Activated T-helper 1 cell treated with anti-CD3 and anti-CD28 coated beads, Interleukin-12 subunit alpha, Interleukin-12 subunit beta, Interleukin-2, Interleukin-4 antibody, amounts not matched to agents 30 ng/mL and 10 ng/mL and 1 ng/mL, durations not matched to agents 14 hours and 24 hours and 36 hours (primary cell): ENCODE measurements around the gene ENPP5. TPM values are rescaled to one million over a fixed set of nuclear protein-coding genes. Genes with fewer than 3 reads are reported as not detected.

Experiments used
- DNase-seq: peaks from one replicate; pipeline ENCODE4 v3.0.0; 2021; ENCODE audit warnings: low spot score
- H3K27ac Mint-ChIP-seq: one replicate; pipeline ENCODE4 v1.8.0; 2021; ENCODE audit warnings: mild to moderate bottlenecking, mixed read lengths
- H3K27me3 Mint-ChIP-seq: one replicate; pipeline ENCODE4 v1.8.0; 2022; ENCODE audit warnings: mild to moderate bottlenecking, moderate library complexity, mixed read lengths; ENCODE audit not compliant: insufficient read depth
- H3K36me3 Mint-ChIP-seq: one replicate; pipeline ENCODE4 v1.8.0; 2021; ENCODE audit warnings: low read depth, mixed read lengths
- H3K4me1 Mint-ChIP-seq: one replicate; pipeline ENCODE4 v1.8.0; 2021; ENCODE audit warnings: low read depth, mixed read lengths
- H3K4me3 Mint-ChIP-seq: one replicate; pipeline ENCODE4 v1.8.0; 2021; ENCODE audit warnings: mild to moderate bottlenecking, moderate library complexity, mixed read lengths
- H3K9me3 Mint-ChIP-seq: one replicate; pipeline ENCODE4 v1.8.0; 2021; ENCODE audit warnings: mixed read lengths
- intact Hi-C: fragments of 100-400 bp; cut with micrococcal nuclease; formaldehyde crosslinking; loops from one replicate; pipeline ENCODE4 v1.15.1; 2024
- total RNA-seq: library from RNA; stranded (reverse); gene quantifications from 2 replicates; pipeline ENCODE4 v1.2.3, GENCODE V29; 2022

Gene ENPP5
- total RNA-seq, 1 donor from 2014 or later: not detected

- Mint-ChIP-seq H3K27me3 (peaks cover 11% of the 10 kb centered on the region), H3K9me3 (no peaks in the 10 kb centered on the region), H3K27ac (no peak overlapping the region), H3K36me3 (no peaks in the 10 kb centered on the region), H3K4me1 (no peaks in the 10 kb centered on the region), H3K4me3 (no peak overlapping the region)
- intact Hi-C loops: no loop called here
- no peak for DNase-seq
These were observed 32.8 kb upstream of the ENPP5 start for GRCh38 chr6:46203391-46204177.

DNA sequence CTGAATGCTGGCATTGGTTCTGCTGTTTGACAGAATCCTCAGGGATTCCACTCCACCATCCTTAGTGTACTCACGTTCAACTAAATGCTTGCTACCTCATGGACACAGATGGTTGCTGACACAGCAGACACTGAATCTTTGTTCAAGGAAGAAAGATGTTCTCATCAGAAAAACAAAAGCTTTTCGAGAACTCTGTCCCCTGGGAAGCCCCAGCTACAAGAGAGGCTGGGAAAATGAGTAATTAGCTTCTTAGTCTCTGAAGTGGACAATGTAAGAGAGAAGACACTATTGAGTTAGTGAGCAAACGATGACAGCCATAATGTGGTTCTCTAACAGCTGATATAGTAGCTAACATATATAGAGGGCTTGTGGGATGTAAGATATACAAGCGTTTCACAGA lies 30.9 kb upstream of the ENPP5 start:
- Mint-ChIP-seq H3K9me3 (no peaks in the 10 kb centered on the region), H3K27me3 (peaks cover 6% of the 10 kb centered on the region), H3K4me3 (no peak overlapping the region)

GRCh38 chr6:46199387-46199786 lies 28.6 kb upstream of the ENPP5 start:
- Mint-ChIP-seq H3K9me3 (no peaks in the 10 kb centered on the region), H3K27me3 (peaks cover 9% of the 10 kb centered on the region), H3K36me3 (no peaks in the 10 kb centered on the region), H3K27ac (no peak overlapping the region), H3K4me3 (no peak overlapping the region), H3K4me1 (no peaks in the 10 kb centered on the region)
- no peak for DNase-seq
- intact Hi-C loops: no loop called here

More for the DNA sequence above, 30.9 kb upstream of the ENPP5 start:
- no peak for DNase-seq
- Mint-ChIP-seq H3K4me1 (no peaks in the 10 kb centered on the region), H3K27ac (no peak overlapping the region), H3K36me3 (no peaks in the 10 kb centered on the region)
- intact Hi-C loops: no loop called here

- H3K27ac Mint-ChIP-seq: no peak overlapping the region
- no peaks in the 10 kb centered on the region for H3K4me1 Mint-ChIP-seq
- H3K9me3 Mint-ChIP-seq: no peaks in the 10 kb centered on the region
- no peak overlapping the region for H3K4me3 Mint-ChIP-seq
- peaks cover 15% of the 10 kb centered on the region for H3K27me3 Mint-ChIP-seq
- intact Hi-C loops: no loop called here
- H3K36me3 Mint-ChIP-seq: no peaks in the 10 kb centered on the region
- no peak for DNase-seq
These were observed 21.2 kb upstream of the ENPP5 start for GRCh38 chr6:46191961-46192360.

DNA sequence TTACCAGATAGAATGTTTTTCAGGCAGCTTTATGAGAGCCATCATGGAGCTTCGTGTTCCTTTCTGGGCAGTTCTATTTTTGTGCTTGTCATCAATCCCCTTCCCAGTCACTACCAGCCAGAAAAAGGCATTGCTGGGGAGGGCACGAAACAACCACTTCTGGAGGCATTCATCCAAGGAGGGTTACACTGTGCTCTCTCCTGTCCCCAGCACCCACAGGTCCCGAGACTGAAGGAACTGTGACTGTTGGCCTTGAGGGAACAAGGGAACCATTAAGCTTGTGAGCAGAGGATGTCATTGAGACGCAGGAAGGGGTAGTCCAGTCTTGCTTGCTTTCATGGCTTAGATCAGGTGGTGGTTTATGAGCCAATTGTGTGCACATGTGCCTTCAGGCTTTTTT lies 20.1 kb upstream of the ENPP5 start:
- intact Hi-C loops: no loop called here
- Mint-ChIP-seq H3K27ac (no peak overlapping the region), H3K36me3 (no peaks in the 10 kb centered on the region), H3K27me3 (peaks cover 18% of the 10 kb centered on the region), H3K4me3 (no peak overlapping the region), H3K4me1 (no peaks in the 10 kb centered on the region), H3K9me3 (no peaks in the 10 kb centered on the region)
- DNase-seq: no peak

GRCh38 chr6:46189726-46190125 lies 18.9 kb upstream of the ENPP5 start:
- Mint-ChIP-seq H3K4me1 (no peaks in the 10 kb centered on the region), H3K27ac (no peak overlapping the region), H3K4me3 (no peak overlapping the region), H3K36me3 (no peaks in the 10 kb centered on the region), H3K27me3 (peaks cover 23% of the 10 kb centered on the region), H3K9me3 (no peaks in the 10 kb centered on the region)
- no peak for DNase-seq
- intact Hi-C loops: no loop called here

- no peak for DNase-seq
- intact Hi-C loops: no loop called here
- no peak overlapping the region for H3K27ac Mint-ChIP-seq
- H3K4me3 Mint-ChIP-seq: no peak overlapping the region
- no peaks in the 10 kb centered on the region for H3K9me3 Mint-ChIP-seq
- H3K4me1 Mint-ChIP-seq: no peaks in the 10 kb centered on the region
- H3K27me3 Mint-ChIP-seq: peaks cover 45% of the 10 kb centered on the region
- no peaks in the 10 kb centered on the region for H3K36me3 Mint-ChIP-seq
These were observed 15.8 kb upstream of the ENPP5 start for GRCh38 chr6:46186583-46186982.

GRCh38 chr6:46184114-46184513 lies 13.3 kb upstream of the ENPP5 start:
- no peaks in the 10 kb centered on the region for H3K9me3 Mint-ChIP-seq
- H3K4me3 Mint-ChIP-seq: no peak overlapping the region

DNA sequence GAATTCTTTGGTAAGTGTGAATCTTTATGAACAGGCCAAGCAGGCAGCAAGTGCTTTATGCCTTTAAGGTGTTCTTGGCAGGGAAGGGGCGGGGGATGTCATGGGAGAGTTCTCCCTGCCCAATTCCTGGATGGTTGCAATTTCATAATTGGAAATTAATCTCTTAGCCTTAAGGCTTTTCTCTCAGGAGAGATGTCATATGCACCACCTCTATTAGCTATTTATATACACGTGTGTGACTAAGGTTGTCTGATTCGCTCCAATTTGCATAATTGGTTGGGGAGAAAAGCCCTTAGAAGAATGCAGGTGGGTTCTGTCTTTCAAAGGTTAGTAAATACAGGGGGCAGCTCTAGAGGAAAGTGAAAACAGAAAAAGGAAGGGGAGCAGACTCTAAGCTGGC lies 5.2 kb upstream of the ENPP5 start:
- Mint-ChIP-seq H3K4me3 (no peak overlapping the region), H3K27me3 (peaks cover 80% of the 10 kb centered on the region), H3K27ac (no peak overlapping the region), H3K36me3 (no peaks in the 10 kb centered on the region), H3K9me3 (no peaks in the 10 kb centered on the region), H3K4me1 (peaks cover 28% of the 10 kb centered on the region)
- no peak for DNase-seq
- intact Hi-C loops: loop anchor here (1.0 to 10.0 kb wide), 8 partner anchors 44 to 1171 kb away; partner anchors contain the start of genes CYP39A1, ENPP4 and SLC25A27

More at GRCh38 chr6:46184114-46184513, 13.3 kb upstream of the ENPP5 start:
- Mint-ChIP-seq H3K27ac (no peak overlapping the region), H3K36me3 (no peaks in the 10 kb centered on the region), H3K27me3 (peaks cover 60% of the 10 kb centered on the region), H3K4me1 (no peaks in the 10 kb centered on the region)
- intact Hi-C loops: no loop called here
- no peak for DNase-seq

DNA sequence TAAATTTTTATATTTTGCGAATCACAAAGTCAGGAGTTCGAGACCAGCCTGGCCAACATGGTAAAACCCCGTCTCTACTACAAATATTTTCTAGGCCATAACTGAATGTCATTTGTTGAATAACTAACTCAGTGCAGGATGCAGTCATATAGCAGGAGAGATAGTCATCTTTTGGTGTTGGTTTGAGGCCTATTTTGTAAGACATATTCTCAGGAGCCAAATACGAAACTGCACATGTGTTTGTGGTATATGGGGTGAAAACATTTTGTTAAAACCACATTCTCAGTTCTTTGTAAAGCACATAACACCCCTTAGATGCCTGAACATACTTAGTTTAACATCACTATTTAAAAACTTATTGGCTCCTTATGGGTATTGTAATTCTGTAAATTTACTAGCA lies 4.7 kb upstream of the ENPP5 start:
- Mint-ChIP-seq H3K27me3 (peaks cover 81% of the 10 kb centered on the region), H3K9me3 (no peaks in the 10 kb centered on the region), H3K4me3 (peak overlapping the region; percentile 23), H3K4me1 (peaks cover 30% of the 10 kb centered on the region), H3K36me3 (no peaks in the 10 kb centered on the region), H3K27ac (peak overlapping the region; percentile 6)
- intact Hi-C loops: loop anchor here (1.0 to 10.0 kb wide), 8 partner anchors 45 to 1171 kb away; partner anchors contain the start of genes CYP39A1, ENPP4 and SLC25A27
- peak; percentile 19 for DNase-seq

DNA sequence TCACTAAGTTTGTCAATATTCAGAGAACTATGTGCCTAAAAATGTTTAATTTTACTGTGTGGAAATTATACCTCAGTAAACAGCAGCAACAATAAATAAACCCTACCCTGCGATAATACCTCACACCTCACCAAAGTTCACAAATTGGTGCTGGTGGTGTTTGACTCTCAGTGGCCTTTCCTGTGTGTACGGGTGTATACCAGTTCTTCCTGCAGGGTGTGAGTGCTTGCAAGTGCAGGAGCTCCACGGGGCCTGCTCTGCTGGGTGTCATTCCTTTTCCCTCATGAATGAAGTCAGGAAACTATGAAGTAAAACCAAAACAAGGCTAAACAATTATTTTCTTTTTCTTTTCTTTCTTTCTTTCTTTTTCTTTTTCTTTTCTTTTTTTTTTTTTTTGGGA lies 4.1 kb upstream of the ENPP5 start:
- no peaks in the 10 kb centered on the region for H3K36me3 Mint-ChIP-seq
- peak overlapping the region; percentile 6 for H3K27ac Mint-ChIP-seq
- peaks cover 35% of the 10 kb centered on the region for H3K4me1 Mint-ChIP-seq
- no peaks in the 10 kb centered on the region for H3K9me3 Mint-ChIP-seq
- peaks cover 81% of the 10 kb centered on the region for H3K27me3 Mint-ChIP-seq
- H3K4me3 Mint-ChIP-seq: peak overlapping the region; percentile 23
- no peak for DNase-seq
- intact Hi-C loops: loop anchor here (1.0 to 10.0 kb wide), 8 partner anchors 45 to 1170 kb away; partner anchors contain the start of genes CYP39A1, ENPP4 and SLC25A27

GRCh38 chr6:46172176-46172575 lies 1.4 kb upstream of the ENPP5 start:
- Mint-ChIP-seq H3K4me1 (peaks cover 37% of the 10 kb centered on the region), H3K9me3 (no peaks in the 10 kb centered on the region), H3K27me3 (peaks cover 72% of the 10 kb centered on the region), H3K27ac (no peak overlapping the region), H3K36me3 (no peaks in the 10 kb centered on the region), H3K4me3 (no peak overlapping the region)
- intact Hi-C loops: loop anchor here (10.0 kb wide), 2 partner anchors 747 to 1167 kb away; no protein-coding TSS in a partner anchor
- DNase-seq: no peak

DNA sequence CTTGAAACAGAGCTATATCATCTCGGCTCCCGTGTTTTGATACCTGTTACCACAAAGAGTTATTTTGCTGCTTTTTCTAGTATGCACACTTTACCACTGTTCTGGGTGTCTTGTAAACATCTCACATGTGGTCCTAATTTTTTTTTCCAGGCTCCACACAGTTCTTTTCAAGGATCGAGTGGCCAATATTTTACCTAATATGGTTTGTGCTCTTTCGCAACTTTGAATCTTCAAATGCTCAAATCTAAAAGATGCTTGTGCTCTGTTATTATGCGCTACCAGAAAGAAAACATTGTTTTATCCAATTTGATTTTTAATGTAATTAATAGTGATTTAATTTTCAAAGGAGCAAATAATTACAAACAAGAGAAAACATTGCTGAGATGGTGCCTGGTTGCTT lies 10.7 kb downstream of the ENPP5 start:
- no peaks in the 10 kb centered on the region for H3K4me1 Mint-ChIP-seq
- no peaks in the 10 kb centered on the region for H3K36me3 Mint-ChIP-seq
- DNase-seq: no peak
- H3K4me3 Mint-ChIP-seq: no peak overlapping the region
- intact Hi-C loops: no loop called here
- peaks cover 42% of the 10 kb centered on the region for H3K27me3 Mint-ChIP-seq
- no peak overlapping the region for H3K27ac Mint-ChIP-seq
- H3K9me3 Mint-ChIP-seq: no peaks in the 10 kb centered on the region
